ENCODE measurements around the gene ANXA3.

ANXA3 gene

DNA sequence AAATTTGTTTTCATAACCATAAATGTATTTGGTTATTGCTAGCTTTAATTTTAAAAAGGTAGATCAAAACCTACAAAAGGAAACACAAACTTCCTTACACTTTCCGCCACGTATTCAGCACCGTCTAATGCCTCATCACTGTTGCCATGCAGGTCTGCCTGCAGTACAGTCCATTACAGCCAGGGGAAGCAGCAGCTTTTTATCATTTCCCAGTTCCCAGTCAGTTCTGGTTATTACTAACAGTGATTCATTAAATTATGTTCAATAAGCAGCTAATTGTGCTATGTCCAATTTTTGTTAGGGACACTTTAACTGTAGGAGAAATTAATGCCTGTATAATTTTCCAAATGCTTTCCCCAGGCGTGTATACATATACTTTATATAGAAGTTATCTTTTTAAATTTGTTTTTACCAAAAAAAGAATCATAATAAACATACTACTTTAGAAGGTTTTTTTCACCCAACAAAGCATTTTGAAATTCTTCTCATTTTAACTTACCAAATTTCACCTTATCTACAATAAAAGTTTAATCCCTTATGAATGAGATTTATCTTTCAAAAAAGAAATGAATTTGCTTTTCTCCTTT, 93.3 kb downstream of the ANXA3 start:
- peak; percentile 68 for DNase-seq (ENCODE audit: low read depth)

DNA sequence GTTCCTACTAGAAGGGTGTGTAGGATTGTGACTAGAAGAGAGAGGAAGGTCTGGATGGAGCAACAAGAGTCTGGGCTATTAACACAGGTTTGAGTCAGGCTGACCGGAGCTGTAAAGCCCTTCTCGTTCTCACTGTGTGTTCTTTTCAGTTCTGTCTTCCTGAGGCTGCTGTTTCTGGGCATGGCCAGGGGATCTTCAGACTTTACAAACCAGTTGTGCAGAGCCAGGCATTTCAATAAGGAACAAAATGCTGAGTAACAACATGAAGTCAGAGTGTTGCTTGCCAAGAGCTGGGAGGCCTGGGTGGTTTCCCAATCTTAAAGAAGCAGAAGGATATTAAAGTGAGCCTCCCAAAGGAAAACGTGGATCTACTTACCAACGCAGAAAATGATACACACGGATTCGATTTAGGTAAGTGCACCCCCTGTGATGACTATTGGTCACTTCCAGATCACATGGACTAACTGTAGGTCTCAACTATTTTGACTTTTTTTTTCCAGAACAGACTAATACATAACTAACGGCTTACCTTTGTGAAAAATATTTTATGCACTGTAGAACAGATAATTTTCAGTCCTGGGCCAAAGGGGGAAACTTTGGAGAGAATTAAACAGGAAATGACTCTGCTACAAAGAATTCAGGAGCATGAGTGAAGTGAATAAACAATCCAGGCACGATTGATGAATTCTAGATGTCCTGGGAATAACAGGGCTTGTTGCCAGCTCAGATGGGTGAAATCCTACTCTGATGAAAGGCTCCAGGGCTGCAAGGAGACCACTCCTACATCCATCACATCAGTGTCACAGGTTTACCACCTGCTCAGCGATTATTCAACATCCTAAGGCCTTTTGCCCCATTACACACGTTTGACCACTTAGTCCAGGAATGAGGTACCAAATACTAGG, 94.5 kb downstream of the ANXA3 start:
- DNase-seq (ENCODE audit: low read depth): peak; percentile 93

DNA sequence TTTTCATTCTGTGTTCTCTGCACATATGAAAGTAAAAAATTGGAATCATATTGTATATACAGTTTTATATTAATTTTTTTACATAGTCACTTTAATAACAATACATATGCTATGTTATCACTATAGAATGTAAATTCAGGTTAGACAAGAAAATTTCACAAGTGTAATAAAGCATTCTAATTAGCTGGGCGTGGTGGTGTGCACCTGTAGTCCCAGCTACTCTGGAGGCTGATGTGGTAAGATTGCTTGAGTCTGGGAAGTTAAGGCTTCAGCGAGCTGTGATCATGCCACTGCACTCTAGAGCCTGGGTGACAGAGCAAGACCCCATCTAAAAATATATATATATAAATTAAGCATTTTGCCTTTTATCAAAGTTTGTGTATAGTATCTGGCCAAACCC, 95.7 kb downstream of the ANXA3 start:
- no peak for DNase-seq (ENCODE audit: low read depth)

DNA sequence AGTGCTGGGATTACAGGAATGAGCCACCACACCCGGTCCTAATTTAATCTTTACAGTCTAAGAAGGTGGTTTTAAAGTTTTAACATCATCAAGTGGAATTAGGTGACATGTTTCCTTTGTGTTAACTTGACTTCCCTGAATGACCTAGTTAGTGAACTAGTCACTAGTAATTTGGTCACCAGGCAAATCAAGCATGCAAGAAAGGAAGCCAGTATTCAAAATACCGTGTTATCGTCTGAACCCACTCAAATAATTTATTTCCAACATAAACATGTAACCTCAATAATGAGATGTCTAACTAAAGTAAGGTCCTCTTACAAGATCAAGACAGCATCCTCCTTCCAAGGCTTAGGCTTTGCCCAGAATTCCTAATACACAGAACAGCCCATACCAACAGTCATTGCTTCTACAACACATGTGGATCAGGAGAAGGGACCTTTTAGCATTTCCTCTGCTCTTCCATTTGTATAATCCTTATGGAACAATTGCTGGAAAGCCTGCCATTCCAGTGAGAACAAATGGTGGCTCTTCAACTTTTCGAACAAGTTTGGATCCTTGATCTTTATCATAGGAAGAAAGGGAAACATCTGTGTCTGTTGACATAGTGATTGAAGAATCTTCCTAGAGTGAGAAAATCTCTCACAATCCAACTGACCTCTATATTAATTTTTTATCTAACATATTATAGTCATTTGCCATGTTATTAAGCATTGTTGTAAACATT, 97.2 kb downstream of the ANXA3 start:
- DNase-seq (ENCODE audit: low read depth): no peak

DNA sequence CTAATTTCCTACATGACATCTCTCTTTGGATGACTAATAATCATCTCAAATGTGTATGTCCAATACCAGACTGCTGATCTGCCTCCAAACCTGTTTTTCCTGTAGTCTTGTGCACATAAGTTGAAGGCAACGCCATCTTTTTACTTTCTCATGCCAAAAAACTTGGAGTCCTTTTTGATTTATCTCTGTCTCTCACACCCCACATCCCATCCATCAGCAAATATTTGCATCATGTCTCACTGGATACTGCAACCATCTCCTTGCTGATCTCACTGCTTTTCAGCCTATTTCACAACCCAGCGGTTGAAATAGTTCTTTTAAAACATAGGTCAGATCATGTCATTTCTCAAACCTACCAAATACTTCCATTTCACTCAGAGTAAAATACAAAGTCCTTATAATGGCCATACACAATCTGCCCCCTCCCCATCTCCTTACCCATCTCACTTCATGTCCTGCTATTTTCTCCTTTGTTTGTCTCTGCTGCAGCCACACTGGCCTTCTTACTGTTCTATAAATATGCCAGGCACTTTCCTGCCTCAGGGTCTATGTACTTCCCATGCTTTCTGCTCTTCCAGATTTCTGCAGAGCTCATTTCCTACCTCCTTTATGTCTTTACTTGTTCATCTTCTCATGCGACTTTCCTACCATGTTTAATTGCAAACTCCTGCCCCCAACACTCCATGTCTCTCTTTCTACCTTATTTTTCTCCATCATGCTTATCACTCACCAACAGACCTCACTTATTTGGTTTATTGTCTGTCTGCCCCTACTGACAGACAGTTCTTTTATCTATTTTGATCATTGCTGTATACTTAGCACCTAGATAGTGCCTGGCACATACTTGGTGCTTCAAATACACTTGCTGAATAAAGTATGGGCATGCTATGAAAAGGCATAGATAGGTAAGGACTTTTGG, 98.8 kb downstream of the ANXA3 start:
- DNase-seq (ENCODE audit: low read depth): peak; percentile 71

DNA sequence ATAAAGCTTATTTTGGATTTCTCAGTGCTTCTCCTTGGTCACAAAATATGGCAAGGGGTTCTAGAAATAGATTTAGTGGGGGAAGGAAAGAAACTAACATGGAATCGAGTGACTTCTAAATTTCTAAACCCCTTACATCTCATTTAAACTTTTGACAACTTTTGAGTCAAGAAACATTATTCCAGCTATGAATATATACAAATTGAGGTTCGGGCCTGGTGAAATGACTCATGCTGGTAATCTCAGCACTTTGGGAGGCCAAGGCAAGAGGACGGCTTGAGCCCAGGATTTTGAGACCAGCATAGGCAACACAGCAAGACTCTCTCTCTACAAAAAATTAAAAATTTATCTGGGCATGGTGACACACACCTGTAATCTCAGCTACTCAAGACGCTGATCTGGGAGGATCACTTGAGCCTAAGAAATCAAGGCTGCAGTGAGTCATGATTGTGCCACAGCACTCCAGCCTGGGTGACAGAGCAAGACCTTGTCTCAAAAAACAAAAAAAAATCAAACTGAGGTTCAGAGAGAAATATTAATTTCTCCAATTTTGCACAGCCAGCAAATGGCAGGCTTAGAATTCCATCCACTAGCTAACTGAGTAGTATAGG, 99.8 kb downstream of the ANXA3 start:
- no peak for DNase-seq (ENCODE audit: low read depth)

DNA sequence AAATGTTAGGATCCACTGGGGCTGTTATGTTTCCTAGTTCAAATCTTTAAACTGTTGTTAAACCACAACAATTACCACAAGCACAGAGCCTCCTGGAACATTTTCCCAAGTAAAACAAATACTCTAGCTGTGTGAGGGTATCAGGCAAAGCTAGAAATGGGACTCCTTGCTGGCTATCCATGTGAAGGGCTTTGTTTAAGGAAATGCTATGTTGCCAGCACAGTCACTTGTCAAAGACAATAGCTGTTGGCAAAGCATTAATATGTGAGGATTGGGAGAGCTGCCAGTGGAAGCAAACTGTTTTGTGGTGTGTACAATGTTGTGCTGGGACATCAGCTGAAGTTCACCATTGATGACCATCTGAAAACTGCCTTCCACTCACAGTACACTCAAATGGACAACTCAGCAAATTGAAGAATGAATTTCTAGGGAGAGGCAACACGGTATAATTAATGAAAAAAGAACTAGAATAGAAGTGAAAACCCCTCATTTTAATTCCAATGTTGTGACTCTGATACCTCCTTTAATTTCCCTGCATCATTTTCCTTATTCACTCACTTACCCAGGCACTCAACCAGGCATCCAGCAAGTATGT, 100.8 kb downstream of the ANXA3 start:
- peak; percentile 31 for DNase-seq (ENCODE audit: low read depth)

DNA sequence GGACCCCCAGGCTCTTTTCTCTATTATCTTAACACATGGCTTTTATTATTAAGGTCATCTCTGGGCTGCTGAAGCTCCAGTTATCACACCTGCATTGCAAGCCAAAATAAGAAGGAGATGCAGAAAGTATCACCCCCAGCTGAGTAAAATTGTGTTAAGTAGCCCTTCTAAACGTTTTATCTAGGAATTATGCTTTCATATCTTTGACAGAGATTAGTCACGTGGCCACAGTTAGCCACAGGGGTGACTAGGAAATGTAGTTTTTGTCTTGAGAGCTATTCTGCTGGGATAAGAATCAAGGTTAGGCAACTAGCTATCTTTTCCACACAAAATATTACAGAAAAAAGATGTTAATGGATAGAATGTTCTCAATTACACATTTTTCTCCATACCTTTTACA, 102.1 kb downstream of the ANXA3 start:
- DNase-seq (ENCODE audit: low read depth): no peak

DNA sequence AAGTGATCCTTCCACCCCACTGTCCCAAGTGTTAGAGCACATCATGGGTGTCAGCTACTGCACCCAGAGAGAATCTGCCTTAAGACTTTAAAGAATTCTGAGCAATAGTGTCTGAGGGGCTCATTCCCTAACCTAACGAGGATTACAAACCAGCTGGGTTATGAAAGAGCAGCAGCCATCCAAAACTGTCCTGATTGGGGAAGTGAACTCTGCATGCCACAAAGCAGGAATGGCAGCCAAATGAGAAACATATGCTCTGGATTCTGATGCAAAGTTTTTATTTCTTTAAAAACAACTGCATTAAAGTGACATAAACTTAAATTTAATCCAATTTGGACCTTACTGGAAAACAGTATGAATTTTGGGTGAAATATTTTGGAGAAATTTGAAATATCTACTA, 103.2 kb downstream of the ANXA3 start:
- peak; percentile 37 for DNase-seq (ENCODE audit: low read depth)

DNA sequence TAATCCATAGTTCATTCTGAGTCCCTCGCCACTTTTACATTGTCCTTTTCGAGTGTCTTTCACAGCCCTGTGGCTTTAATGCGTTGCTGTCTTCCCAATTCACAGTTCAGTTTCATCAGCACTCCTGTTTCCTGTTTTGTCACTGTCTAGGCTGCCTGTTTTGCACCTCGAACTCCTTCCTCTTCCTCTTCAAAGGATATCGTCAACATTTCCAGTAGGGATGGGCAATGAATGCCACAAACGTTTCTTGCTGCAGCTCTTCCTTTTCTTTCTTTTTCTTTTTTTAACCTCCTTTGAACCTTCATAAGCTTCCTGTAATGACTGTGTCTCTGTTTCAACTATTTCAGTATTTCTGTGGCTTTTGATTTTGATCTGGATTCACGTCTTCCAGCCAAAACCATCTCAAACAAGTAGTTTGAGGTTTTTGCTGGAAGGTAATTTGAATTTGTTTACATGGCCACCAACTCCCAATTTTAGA, 105.4 kb downstream of the ANXA3 start:
- DNase-seq (ENCODE audit: low read depth): no peak

DNA sequence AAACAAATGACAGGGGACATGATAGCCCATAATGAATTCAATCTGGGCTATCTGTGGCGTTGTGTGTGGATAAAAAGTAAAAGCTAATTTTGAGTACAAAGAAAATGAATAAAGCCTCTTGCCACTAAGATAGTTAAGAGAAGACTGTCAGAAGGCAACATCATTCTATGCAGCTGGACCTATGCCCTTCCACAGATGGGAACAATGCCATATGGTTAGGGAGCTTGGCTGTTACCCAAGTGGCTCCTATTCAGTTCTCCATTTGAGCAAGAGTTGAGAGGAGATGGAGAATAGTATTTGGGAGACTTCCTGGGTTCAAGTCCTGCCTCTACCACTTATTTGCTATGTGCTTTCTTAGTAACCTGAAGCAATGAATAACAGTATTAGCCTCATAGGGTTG, 107.7 kb downstream of the ANXA3 start:
- no peak for DNase-seq (ENCODE audit: low read depth)

DNA sequence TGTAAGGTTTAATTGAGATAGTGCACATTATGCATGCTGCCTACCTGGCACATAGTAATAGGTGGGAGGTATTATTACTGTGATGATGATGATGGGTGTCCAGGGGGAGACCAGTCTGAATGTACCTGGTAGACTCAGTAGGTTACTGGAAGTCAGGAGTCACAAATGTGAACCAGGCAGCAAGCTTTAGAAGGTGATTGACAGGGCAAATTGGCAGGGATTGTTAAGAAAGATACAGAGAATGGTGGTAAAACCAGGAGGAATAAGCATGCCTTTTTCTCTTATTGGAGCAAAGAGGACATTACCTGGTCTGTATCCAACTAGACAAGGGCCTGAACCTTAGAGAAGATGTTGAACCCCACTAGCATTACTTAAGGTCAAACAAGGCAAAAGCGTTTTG, 108.1 kb downstream of the ANXA3 start:
- DNase-seq (ENCODE audit: low read depth): no peak

Data from stromal cell of bone marrow (primary cell).